Measurements from ENCODE around the gene SUPT20HL1.

- no peak for TF ChIP-seq CTCF (IDR thresholded peaks at IDR 0.05)
- TF ChIP-seq POLR2A (IDR thresholded peaks at IDR 0.05), result no peak
Measured at GRCh38 chrX:24405959-24406358, 45.5 kb downstream of the SUPT20HL1 start.
